Stimulated activated naive CD8-positive, alpha-beta T cell treated with anti-CD3 and anti-CD28 coated beads, Interleukin-15, amount 100 ng/mL, for 72 hours (primary cell): ENCODE results near the gene PNPO.

ENCODE experiments used
- ATAC-seq: fragments of 150-1000 bp; cut with Tn5 transposase; 2 replicates; pipeline ENCODE4 v1.10.0; 2021; ENCODE audit warnings: mild to moderate bottlenecking, moderate library complexity
- DNase-seq, 2 donors: peaks; one replicate each; pipeline ENCODE4 v3.0.0; 2021 to 2022
- H3K27ac Mint-ChIP-seq, 2 donors: one replicate each; pipeline ENCODE4 v1.8.0; 2022; ENCODE audit warnings: mild to moderate bottlenecking in 2 of 2, mixed read lengths in 2 of 2, moderate library complexity in 2 of 2
- H3K27me3 Mint-ChIP-seq: one replicate; pipeline ENCODE4 v1.8.0; 2022; ENCODE audit warnings: mixed read lengths
- H3K4me1 Mint-ChIP-seq: one replicate; pipeline ENCODE4 v1.8.0; 2022; ENCODE audit warnings: mild to moderate bottlenecking, mixed read lengths
- H3K4me3 Mint-ChIP-seq, 2 donors: one replicate each; pipeline ENCODE4 v1.8.0; 2022; ENCODE audit warnings: mild to moderate bottlenecking in 2 of 2, mixed read lengths in 2 of 2, moderate library complexity in 1 of 2
- H3K9me3 Mint-ChIP-seq, 2 donors: one replicate each; pipeline ENCODE4 v1.8.0; 2022; ENCODE audit warnings: mixed read lengths in 2 of 2

The PNPO gene

GRCh38 chr17:47992216-47992615, 50.8 kb downstream of the PNPO start:
- peaks cover 6% of the 10 kb centered on the region for H3K4me1 Mint-ChIP-seq
- no peak for DNase-seq
- ATAC-seq: no peak
- no peak overlapping the region for H3K4me3 Mint-ChIP-seq
- H3K27ac Mint-ChIP-seq: no peak overlapping the region
- no peaks in the 10 kb centered on the region for H3K9me3 Mint-ChIP-seq
- H3K27me3 Mint-ChIP-seq: peaks cover 7% of the 10 kb centered on the region

- ATAC-seq (no peak), DNase-seq (no peak)
- no peak overlapping the region for H3K4me3 Mint-ChIP-seq
- peaks cover 7% of the 10 kb centered on the region for H3K27me3 Mint-ChIP-seq
- H3K27ac Mint-ChIP-seq: no peak overlapping the region
- H3K4me1 Mint-ChIP-seq: peaks cover 6% of the 10 kb centered on the region
- no peaks in the 10 kb centered on the region for H3K9me3 Mint-ChIP-seq
Observed at GRCh38 chr17:47993031-47993564, 51.7 kb downstream of the PNPO start.

- Mint-ChIP-seq H3K27me3 (peaks cover 7% of the 10 kb centered on the region), H3K4me1 (peaks cover 6% of the 10 kb centered on the region), H3K27ac (no peak overlapping the region), H3K4me3 (no peak overlapping the region), H3K9me3 (no peaks in the 10 kb centered on the region)
- no peak for ATAC-seq
- DNase-seq: no peak
Observed at GRCh38 chr17:47993964-47994363, 52.6 kb downstream of the PNPO start.

GRCh38 chr17:47994724-47995123, 53.4 kb downstream of the PNPO start:
- Mint-ChIP-seq H3K4me3 (no peak overlapping the region), H3K27me3 (peaks cover 7% of the 10 kb centered on the region), H3K4me1 (peaks cover 5% of the 10 kb centered on the region), H3K27ac (no peak overlapping the region), H3K9me3 (no peaks in the 10 kb centered on the region)
- DNase-seq (no peak), ATAC-seq (no peak)

GRCh38 chr17:47995241-47995935, 54.0 kb downstream of the PNPO start:
- DNase-seq (no peak), ATAC-seq (no peak)
- H3K27ac Mint-ChIP-seq: no peak overlapping the region
- no peaks in the 10 kb centered on the region for H3K9me3 Mint-ChIP-seq
- H3K4me1 Mint-ChIP-seq: peaks cover 4% of the 10 kb centered on the region
- H3K4me3 Mint-ChIP-seq: no peak overlapping the region
- peaks cover 7% of the 10 kb centered on the region for H3K27me3 Mint-ChIP-seq

GRCh38 chr17:47996201-47996600, 54.8 kb downstream of the PNPO start:
- Mint-ChIP-seq H3K4me3 (no peak overlapping the region), H3K4me1 (peaks cover 4% of the 10 kb centered on the region), H3K9me3 (no peaks in the 10 kb centered on the region), H3K27ac (peak overlapping the region in 1 of 2 donors; percentile 89), H3K27me3 (peaks cover 7% of the 10 kb centered on the region)
- ATAC-seq (no peak), DNase-seq (no peak)

GRCh38 chr17:47997586-47997985, 56.2 kb downstream of the PNPO start:
- H3K4me3 Mint-ChIP-seq: no peak overlapping the region
- no peak overlapping the region for H3K27ac Mint-ChIP-seq
- ATAC-seq (no peak), DNase-seq (no peak)
- H3K27me3 Mint-ChIP-seq: peaks cover 7% of the 10 kb centered on the region
- H3K9me3 Mint-ChIP-seq: no peaks in the 10 kb centered on the region
- H3K4me1 Mint-ChIP-seq: peaks cover 7% of the 10 kb centered on the region

GRCh38 chr17:47998044-47998443, 56.7 kb downstream of the PNPO start:
- Mint-ChIP-seq H3K4me1 (peaks cover 11% of the 10 kb centered on the region), H3K4me3 (no peak overlapping the region), H3K9me3 (no peaks in the 10 kb centered on the region), H3K27ac (no peak overlapping the region), H3K27me3 (peaks cover 5% of the 10 kb centered on the region)
- ATAC-seq (no peak), DNase-seq (no peak)
